NCI-H2107 (cell line): Measurements from ENCODE around the gene CD79B.
"Not testable (repeated sequence)": the region's sequence is repeated elsewhere in the genome, so short reads cannot be mapped to it uniquely, and the experiment has no call there.

Source experiments
- DNase-seq: peaks from one replicate; lab custom pipeline; 2025; lab: John Stamatoyannopoulos, UW

Gene CD79B

GRCh38 chr17:63930951-63931575 lies 1.1 kb downstream of the CD79B start:
- no peak for DNase-seq

GRCh38 chr17:63929860-63930766 lies 2.0 kb downstream of the CD79B start:
- no peak for DNase-seq

DNA sequence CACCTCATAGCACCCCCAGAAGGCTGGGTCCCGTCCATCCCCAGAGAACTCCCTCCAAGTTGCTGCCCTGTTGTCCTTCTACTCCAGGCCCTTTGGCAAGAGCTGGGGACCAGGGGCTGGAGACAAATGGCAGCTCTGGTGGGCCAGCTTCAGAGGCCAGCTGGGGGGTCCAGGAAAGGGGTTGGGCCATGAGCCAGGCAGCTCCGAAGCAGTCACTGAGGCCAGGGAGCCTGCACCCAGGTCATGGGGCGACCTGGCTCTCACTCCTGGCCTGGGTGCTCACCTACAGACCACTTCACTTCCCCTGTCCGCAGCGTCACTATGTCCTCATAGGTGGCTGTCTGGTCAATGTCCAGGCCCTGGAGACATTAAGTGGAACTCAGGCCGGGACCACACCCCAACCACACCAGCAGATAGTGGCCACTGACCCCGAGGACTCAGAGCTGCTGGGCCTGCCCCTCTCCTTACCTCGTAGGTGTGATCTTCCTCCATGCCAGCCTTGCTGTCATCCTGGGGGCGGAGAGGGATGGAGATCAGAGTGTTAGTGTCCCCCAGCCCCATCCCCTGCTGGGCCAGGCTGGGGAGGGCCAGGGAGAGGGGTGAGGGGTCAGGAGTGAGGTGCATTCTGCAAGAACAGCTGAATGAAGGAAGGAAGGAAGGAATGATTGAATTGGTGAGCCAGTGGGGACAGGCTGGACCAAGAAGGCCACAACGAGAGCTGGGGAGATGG lies 3.0 kb downstream of the CD79B start:
- DNase-seq = no peak

GRCh38 chr17:63928172-63928666 lies 3.9 kb downstream of the CD79B start:
- no peak for DNase-seq

DNA sequence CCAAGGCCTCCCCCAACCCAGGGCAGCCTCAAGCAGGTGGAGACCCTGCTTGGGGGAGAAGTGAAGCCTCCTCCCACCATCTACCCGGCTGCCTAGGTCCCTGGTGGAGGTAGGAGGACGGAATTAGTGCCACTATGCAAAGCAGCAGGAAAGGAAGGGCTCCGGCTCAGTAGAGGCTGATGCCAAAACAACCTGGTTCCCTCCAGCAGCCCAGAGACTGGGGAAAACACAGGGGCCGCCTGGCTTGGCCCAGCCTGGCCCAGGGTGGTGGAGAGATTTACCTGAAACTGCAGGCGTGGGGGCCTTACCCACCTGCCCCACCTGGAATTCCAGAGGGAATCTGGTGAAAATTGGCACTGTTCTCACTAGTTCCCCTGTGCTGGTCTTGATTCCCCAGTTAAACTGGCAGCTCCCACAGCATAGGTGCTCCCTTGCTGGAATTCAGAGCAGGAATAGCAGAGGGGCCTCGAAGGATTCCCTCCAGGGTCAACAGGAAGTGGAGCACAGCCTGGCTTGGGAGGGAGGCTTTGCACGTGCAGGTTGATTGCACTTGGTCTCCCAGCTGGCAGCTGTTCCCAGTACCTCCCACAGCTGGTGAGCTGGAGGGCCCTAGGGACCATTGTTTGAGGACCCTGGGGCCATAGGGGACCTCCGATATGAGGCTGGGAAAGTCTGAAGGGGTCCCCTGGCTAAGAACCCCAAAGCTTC lies 4.5 kb downstream of the CD79B start:
- DNase-seq = no peak

- DNase-seq = no peak
Measured at GRCh38 chr17:63926164-63926563, 6.0 kb downstream of the CD79B start.

GRCh38 chr17:63925615-63926014 lies 6.5 kb downstream of the CD79B start:
- no peak for DNase-seq

DNA sequence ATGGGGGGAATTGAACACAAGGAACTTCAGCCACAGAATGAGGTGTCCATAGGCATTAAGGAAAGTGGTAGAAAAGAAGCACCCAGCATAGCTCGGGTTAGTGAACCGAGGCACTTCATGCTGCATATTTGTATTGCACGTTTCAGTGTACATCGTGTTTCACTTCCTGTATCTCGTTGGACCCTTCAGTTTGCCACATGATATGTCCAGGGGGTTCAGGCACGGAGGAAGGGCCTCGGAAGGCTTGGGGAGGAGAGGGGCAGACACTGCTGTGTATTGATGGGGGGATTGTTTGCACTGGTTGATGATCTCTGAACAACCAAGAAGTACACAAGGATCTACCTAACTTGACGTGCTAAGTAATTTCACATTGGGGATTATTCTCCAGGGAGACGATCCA lies 9.7 kb downstream of the CD79B start:
- DNase-seq = not testable (repeated sequence)

DNA sequence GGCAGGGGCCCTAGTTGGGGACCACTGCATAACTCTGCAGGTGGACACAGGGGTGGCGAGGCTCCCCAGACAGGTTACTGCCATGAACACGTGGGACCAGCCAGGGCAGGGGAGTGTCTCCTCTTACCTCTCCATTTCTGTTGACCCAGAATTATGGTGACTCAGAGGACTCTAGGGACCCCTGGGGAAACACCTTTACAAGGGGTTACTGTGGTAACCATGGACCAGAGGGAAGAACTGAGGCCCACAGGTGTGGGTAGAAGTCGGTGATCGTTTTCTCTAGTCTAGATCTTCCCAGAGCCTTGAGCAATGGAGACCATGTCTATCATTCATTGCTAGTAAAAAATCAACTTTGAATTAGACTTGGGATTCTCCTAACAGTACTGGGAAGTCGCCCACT lies 11.4 kb downstream of the CD79B start:
- DNase-seq = not testable (repeated sequence)

DNA sequence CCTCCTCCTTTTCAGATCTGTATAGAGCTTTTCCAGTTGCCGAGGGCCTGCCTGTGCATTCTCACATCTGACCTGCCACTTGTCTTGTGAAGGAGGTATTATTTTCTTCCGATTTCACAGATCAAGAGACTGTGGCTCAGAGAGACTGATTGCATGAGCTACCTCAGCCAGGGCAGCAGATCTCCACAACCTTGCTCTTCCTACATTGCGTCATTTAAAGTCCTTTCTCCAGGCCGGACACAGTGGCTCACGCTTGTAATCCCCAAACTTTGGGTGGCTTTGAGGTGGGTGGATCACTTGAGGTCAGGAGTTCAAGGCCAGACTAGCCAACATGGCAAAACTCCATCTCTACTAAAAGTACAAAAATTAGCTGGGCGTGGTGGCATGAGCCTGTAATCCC lies 12.1 kb downstream of the CD79B start:
- DNase-seq = not testable (repeated sequence)

- DNase-seq = no peak
Measured at GRCh38 chr17:63919311-63919723, 12.8 kb downstream of the CD79B start.

DNA sequence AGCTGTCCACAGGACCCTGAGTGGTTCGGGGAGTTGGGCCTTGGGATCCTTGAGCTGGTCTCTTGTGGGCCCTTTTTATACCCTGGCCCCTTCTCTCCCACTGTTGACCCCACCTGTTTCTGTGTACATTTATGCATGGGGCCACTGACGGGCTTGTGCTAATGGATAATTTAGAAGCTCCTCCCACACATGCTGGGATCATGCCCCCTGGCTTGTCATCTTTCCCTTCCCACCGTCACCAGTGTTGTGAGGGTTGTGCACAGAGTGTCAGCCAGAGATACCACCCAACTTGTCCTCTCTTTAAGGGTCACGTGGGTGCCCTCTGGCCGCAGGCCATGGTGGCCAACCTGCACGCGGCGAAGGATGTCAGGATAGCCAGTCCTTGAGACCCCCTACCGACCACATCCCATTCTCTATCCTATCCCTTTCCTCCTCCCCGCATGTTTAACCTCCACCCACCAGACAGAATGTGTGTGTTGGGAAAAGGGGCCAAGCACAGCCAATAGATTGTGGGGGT lies 13.3 kb downstream of the CD79B start, which contains the start of gene GH1:
Gene GH1 (minus strand): TSS at position 51 of the 517 bp plus-strand sequence. CDS start 63 bp downstream, outside the sequence.
- DNase-seq = not testable (repeated sequence)

GRCh38 chr17:63918305-63918704 lies 13.8 kb downstream of the CD79B start:
- DNase-seq = no peak

GRCh38 chr17:63917646-63918045 lies 14.5 kb downstream of the CD79B start:
- no peak for DNase-seq

- not testable (repeated sequence) for DNase-seq
Measured at GRCh38 chr17:63917206-63917605, 14.9 kb downstream of the CD79B start.

- no peak for DNase-seq
Measured at GRCh38 chr17:63916566-63917185, 15.5 kb downstream of the CD79B start.

- DNase-seq = not testable (repeated sequence)
Measured at GRCh38 chr17:63915753-63916152, 16.4 kb downstream of the CD79B start.

GRCh38 chr17:63914471-63914870 lies 17.7 kb downstream of the CD79B start:
- no peak for DNase-seq

GRCh38 chr17:63911657-63912100 lies 20.5 kb downstream of the CD79B start:
- no peak for DNase-seq

DNA sequence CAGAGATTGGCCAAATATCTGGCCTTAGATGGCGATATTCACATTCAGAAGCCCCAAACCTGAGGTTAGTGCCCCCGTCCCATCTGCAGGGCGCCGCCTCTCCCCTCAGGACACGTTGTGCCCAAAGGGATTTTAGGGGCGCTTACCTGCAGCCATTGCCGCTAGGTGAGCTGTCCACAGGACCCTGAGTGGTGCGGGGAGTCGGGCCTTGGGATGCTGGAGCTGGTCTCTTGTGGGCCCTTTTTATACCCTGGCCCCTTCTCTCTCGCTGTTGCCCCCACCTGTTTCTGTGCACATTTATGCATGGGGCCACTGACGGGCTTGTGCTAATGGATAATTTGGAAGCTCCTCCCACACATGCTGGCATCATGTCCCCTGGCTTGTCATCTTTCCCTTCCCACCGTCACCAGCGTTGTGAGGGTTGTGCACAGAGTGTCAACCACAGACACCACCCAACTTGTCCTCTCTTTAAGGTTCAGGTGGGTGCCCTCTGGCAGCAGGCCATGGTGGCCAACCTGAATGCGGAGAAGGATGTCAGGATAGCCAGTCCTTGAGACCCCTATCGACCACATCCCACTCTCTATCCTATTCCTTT lies 21.0 kb downstream of the CD79B start, which contains the start of gene CSHL1:
Gene CSHL1 (minus strand): TSS at position 218 of the 595 bp plus-strand sequence. CDS start 62 bp downstream, at position 156.
- no peak for DNase-seq
